Heart left ventricle (tissue), 16 donors: Measurements from ENCODE around the gene SDR39U1. TPM values are rescaled to one million over a fixed set of nuclear protein-coding genes. Genes with fewer than 3 reads are reported as not detected.
A peak's percentile ranks its signal among the peaks of the same experiment; 100 is the strongest.
"Not testable (repeated sequence)": the region's sequence is repeated elsewhere in the genome, so short reads cannot be mapped to it uniquely, and the experiment has no call there.

Experiments used
- ATAC-seq, 4 donors: fragments of 200-7000 bp; cut with Tn5 transposase; one replicate each; pipeline ENCODE4 v1.9.1; 2020 to 2022; ENCODE audit warnings: moderate library complexity in 4 of 4, mild to moderate bottlenecking in 3 of 4, moderate number of reproducible peaks in 1 of 4
- DNase-seq, 5 donors: peaks; one replicate each; pipeline ENCODE4 v3.0.0-alpha.2; 2020
- H3K27ac ChIP-seq, 12 donors: fragments of 200-600 bp; sonication (generic) in 4 of 12; one replicate each; pipeline versions ENCODE4 v1.5.0 to v1.8.0; 2016 to 2022; ENCODE audit warnings: mild to moderate bottlenecking in 2 of 12
- H3K27me3 ChIP-seq, 9 donors: fragments of 200-600 bp; sonication (generic) in 2 of 9; one replicate each; pipeline versions ENCODE4 v1.5.1 to v1.8.0; 2016 to 2022; ENCODE audit warnings: mild to moderate bottlenecking in 3 of 9
- H3K36me3 ChIP-seq, 9 donors: fragments of 200-600 bp; sonication (generic) in 2 of 9; one replicate each; pipeline versions ENCODE4 v1.5.0 to v1.8.0; 2018 to 2022; ENCODE audit warnings: mild to moderate bottlenecking in 2 of 9
- H3K4me1 ChIP-seq, 12 donors: fragments of 200-600 bp; sonication (generic) in 4 of 12; one replicate each; pipeline versions ENCODE4 v1.5.0 to v1.8.0; 2016 to 2022; ENCODE audit warnings: mild to moderate bottlenecking in 3 of 12
- H3K4me3 ChIP-seq, 12 donors: fragments of 200-600 bp; sonication (generic) in 4 of 12; one replicate each; pipeline versions ENCODE4 v1.5.0 to v1.8.0; 2017 to 2022; ENCODE audit warnings: mild to moderate bottlenecking in 9 of 12, moderate library complexity in 4 of 12
- H3K9me3 ChIP-seq, 12 donors: fragments of 200-600 bp; sonication (generic) in 4 of 12; one replicate each; pipeline versions ENCODE4 v1.5.0 to v1.8.0; 2016 to 2022; ENCODE audit warnings: mild to moderate bottlenecking in 1 of 12
- POLR2A ChIP-seq, 2 donors: fragments of 450-650 bp; IDR thresholded peaks; one replicate each; pipeline ENCODE4 v1.6.1; 2017; ENCODE audit warnings: antibody characterized with exemption in 2 of 2, mild to moderate bottlenecking in 2 of 2, moderate library complexity in 2 of 2
- WGBS, 4 donors: extraction: QIAGEN DNeasy Blood & Tissue Kit in 2 of 4; methylation state at CpG; one replicate each; pipeline versions ENCODE4 v1.1.5 to v1.1.7; 2013 to 2018; 5-methylcytosine and 5-hydroxymethylcytosine counted together
- intact Hi-C, 10 donors: fragments of 100-400 bp; cut with DNase I; formaldehyde crosslinking; loops; one replicate each; pipeline versions ENCODE4 v1.11.1 to v1.14.2; 2022
- polyA plus RNA-seq, 2 donors: library from polyadenylated mRNA; stranded (reverse); fragments of 200-250 nt; gene quantifications; one replicate each; pipeline ENCODE4 v1.2.3, GENCODE V29; 2013
- total RNA-seq, 9 donors: library from RNA; depleted of rRNA in 2 of 9; stranded (reverse); fragments of >200 nt in 2 of 9; fragmentation: NEBNext Ultra II Directional in 3 of 9; extraction: Animal tissue kit (Norgen Biotek cat#: 25700) in 3 of 9; gene quantifications; one replicate each; pipeline versions ENCODE4 v1.1.0 to v1.2.4, GENCODE V29; 2016 to 2023
- TF ChIP-seq, protein P1 (sequence below), 12 donors: fragments of 200-600 bp; sonication (generic) in 4 of 12; IDR thresholded peaks; one replicate each; pipeline versions ENCODE4 v1.5.0 to v1.8.0; 2018 to 2022; ENCODE audit warnings: antibody characterized with exemption in 12 of 12, mild to moderate bottlenecking in 5 of 12
- donor health status: ischemic (EF 13 %, LVEDD 7.1; RV severe dilation, severe dysfunction).
- donor health status: healthy with polysubstance abuse.
- donor health status: DM: no; HTN: yes; CAD: no.
- donor health status: DM: no; HTN: no; CAD: no.
- donor health status: ischemic (EF 25% LVEDD 6.9; RV normal size, moderate dysfunction).
- donor health status: ischemic (EF 25% LVEDD 5.7; RV mildly dilated, moderate dysfunction).
- donor health status: healthy.
- donor health status: DM: yes; HTN: yes; CAD: no.
- donor health status: ischemic (EF 35%, LVEDD 5.7; RV mildly dilated, moderate dysfunction).
- donor health status: nonischemic (EF 11% LVEDD 7.7; RV severe dilation, severe dysfunction).
- donor health status: DM: yes; HTN: yes; CAD: no.
- donor health status: PGD.
- donor health status: ischemic (EF 29% LVEDD 5.4; RV normal size, mild dysfunction).
- donor health status: nonischemic (EF 23%, LVEDD 6.1; RV moderate dilation, normal function).

SDR39U1 gene
- total and polyA plus RNA-seq, 11 donors: 58.6 to 109 (median 63.7) TPM

DNA sequence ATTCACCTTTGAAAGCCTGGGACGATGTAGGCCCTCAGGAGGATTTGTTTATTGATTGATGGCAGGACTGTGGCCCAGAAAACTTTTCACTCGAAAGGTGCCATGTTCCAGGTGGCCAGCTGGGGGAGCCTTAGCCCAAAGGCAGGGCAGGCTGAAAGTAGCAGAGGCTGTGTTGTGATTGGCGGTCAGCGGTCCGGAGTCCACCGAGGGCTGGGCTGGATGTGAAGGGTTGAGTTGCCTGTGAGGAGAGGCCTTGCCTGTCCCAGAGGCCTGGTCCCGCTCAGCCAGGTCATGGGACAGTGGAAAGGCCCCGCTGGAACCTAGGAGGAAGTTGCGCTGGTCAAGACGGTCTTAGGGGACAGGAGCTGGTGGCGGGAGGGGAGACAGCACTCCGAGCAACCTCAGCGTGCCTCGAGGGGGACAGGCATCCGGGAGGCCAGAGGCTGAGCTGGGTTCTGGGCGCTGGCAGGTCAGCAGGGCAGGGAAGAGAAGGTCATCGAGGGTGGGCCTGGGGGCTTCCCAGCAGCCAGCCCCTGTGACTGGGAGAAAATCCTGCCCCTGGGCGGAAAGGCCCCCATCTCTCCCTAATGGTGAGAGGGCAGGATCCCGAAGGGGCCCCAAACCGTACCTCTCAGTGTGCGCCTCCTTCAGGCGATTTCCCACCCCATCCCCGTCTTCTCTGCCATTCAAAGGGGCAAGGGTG lies 39.2 kb upstream of the SDR39U1 start:
- peak in 1 of 5 donors; percentile 29 for DNase-seq

DNA sequence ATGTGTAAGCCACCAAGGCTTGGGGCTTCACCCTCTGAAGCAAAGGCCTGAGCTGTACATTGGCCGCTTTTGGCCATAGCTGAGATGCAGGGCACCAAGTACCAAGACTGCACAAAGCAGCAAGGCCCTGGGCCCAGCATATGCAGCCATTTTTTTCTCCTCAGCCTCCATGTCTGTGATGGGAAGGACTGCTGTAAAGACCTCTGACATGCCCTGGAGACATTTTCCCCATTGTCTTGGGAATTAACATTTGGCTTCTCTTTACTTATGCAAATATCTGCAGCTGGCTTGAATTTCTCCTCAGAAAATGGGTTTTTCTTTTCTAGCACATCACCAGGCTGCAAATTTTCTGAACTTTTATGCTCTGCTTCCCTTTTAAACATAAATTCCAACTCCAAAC lies 37.4 kb upstream of the SDR39U1 start:
- H3K27me3 ChIP-seq, H3K36me3 ChIP-seq, intact Hi-C loops, ATAC-seq, H3K4me3 ChIP-seq, H3K9me3 ChIP-seq, H3K4me1 ChIP-seq, DNase-seq, H3K27ac ChIP-seq: not testable (repeated sequence)
- WGBS, 4 donors: 0 to 63% (median 21%) methylated on average over 1 of the region's 1 CpG

More for the DNA sequence above, 39.2 kb upstream of the SDR39U1 start:
- intact Hi-C loops: no loop called here
- 45 to 52% (median 49%) methylated on average over 17 to 23 of the region's 23 CpGs for WGBS, 4 donors
- Histone ChIP-seq H3K27me3 (no peaks in the 10 kb centered on the region), H3K4me1 (no peaks in the 10 kb centered on the region), H3K4me3 (no peak overlapping the region), H3K36me3 (no peaks in the 10 kb centered on the region), H3K27ac (no peak overlapping the region), H3K9me3 (no peaks in the 10 kb centered on the region)
- peak in 2 of 4 donors; percentile 61 to 80 for ATAC-seq
- TF ChIP-seq, protein P1, sequence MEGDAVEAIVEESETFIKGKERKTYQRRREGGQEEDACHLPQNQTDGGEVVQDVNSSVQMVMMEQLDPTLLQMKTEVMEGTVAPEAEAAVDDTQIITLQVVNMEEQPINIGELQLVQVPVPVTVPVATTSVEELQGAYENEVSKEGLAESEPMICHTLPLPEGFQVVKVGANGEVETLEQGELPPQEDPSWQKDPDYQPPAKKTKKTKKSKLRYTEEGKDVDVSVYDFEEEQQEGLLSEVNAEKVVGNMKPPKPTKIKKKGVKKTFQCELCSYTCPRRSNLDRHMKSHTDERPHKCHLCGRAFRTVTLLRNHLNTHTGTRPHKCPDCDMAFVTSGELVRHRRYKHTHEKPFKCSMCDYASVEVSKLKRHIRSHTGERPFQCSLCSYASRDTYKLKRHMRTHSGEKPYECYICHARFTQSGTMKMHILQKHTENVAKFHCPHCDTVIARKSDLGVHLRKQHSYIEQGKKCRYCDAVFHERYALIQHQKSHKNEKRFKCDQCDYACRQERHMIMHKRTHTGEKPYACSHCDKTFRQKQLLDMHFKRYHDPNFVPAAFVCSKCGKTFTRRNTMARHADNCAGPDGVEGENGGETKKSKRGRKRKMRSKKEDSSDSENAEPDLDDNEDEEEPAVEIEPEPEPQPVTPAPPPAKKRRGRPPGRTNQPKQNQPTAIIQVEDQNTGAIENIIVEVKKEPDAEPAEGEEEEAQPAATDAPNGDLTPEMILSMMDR (IDR thresholded peaks at IDR 0.05): peak in 11 of 12 donors; percentile 36 to 60 (median 46)
- no peak for TF ChIP-seq POLR2A (IDR thresholded peaks at IDR 0.05)

DNA sequence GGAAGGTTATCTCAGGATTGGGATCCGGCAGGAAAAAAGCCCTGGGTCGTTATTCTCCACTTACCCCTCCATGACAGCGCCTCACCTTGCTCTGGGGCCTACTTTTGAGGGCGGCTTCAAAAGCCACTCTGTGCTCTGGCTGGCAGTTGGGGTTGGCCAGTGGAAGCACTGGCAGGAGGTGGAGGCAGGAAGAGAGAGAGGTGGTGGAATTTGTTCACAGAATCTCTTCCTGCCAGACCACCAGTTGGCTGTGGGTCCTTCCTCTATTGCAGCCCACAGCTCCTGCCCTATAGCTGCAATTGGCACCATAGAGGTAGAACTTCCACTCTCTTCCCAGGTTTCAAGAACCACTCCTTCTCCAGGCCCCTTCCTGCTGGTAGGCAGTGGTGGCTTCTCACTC lies 32.7 kb upstream of the SDR39U1 start:
- H3K36me3 ChIP-seq: no peaks in the 10 kb centered on the region
- WGBS, 4 donors: 72 to 85% (median 81%) methylated on average over 4 of the region's 4 CpGs
- TF ChIP-seq POLR2A (IDR thresholded peaks at IDR 0.05): no peak
- TF ChIP-seq, protein P1 (IDR thresholded peaks at IDR 0.05): no peak
- intact Hi-C loops: no loop called here
- H3K4me3 ChIP-seq: no peak overlapping the region
- DNase-seq: no peak
- no peaks in the 10 kb centered on the region for H3K4me1 ChIP-seq
- no peak overlapping the region for H3K27ac ChIP-seq
- H3K27me3 ChIP-seq: no peaks in the 10 kb centered on the region
- ATAC-seq: no peak
- H3K9me3 ChIP-seq: no peaks in the 10 kb centered on the region

DNA sequence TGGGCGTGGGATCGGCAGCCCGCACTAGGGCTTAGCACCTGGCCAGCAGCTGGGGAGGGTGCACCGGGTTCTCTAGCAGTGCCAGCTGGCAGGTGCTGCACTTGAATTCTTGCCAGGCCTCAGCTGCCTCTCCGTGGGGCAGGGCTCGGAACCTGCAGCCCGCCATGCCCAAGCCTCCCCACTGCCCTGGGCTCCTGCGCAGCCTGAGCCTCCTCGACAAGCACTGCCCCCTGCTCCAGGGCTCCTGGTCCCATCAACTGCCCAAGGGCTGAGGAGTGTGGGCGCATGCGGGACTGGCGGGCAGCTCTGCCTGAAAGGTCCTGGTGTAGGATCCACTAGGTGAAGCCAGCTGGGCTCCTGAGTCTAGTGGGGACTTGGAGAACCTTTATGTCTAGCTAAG lies 30.6 kb upstream of the SDR39U1 start:
- Histone ChIP-seq H3K4me3 (no peak overlapping the region), H3K4me1 (no peaks in the 10 kb centered on the region), H3K27ac (no peak overlapping the region), H3K36me3 (no peaks in the 10 kb centered on the region), H3K27me3 (no peaks in the 10 kb centered on the region), H3K9me3 (no peaks in the 10 kb centered on the region)
- WGBS, 4 donors: 62 to 82% (median 71%) methylated on average over 7 to 12 of the region's 12 CpGs
- intact Hi-C loops: no loop called here
- TF ChIP-seq, protein P1 (IDR thresholded peaks at IDR 0.05): no peak
- no peak for ATAC-seq
- no peak for DNase-seq

DNA sequence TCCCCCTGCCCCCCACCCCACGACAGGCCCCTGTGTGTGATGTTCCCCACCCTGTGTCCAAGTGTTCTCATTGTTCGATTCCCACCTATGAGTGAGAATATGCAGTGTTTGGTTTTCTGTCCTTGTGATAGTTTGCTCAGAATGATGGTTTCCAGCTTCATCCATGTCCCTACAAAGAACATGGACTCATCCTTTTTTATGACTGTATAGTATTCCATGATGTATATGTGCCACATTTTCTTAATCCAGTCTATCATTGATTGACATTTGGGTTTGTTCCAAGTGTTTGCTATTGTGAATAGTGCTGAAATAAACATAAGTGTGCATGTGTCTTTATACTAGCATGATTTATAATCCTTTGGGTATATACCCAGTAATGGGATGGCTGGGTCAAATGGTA lies 27.9 kb upstream of the SDR39U1 start:
- H3K4me1 ChIP-seq, H3K4me3 ChIP-seq, intact Hi-C loops, H3K36me3 ChIP-seq, DNase-seq, H3K9me3 ChIP-seq, H3K27ac ChIP-seq, H3K27me3 ChIP-seq, ATAC-seq: not testable (repeated sequence)
- WGBS, 4 donors: 80 to 95% (median 85%) methylated on average over 2 of the region's 2 CpGs
